Thyroid gland (tissue), 4 donors: ENCODE data around the gene SPTSSA.

Source experiments
- POLR2A ChIP-seq, 2 donors: fragments of 450-650 bp; IDR thresholded peaks; one replicate each; pipeline ENCODE4 v1.6.1; 2017; ENCODE audit warnings: antibody characterized with exemption in 2 of 2, mild to moderate bottlenecking in 2 of 2, moderate library complexity in 1 of 2
- TF ChIP-seq, protein P1 (sequence below), 6 experiments: fragments of 200-600 bp in 3 of 6; fragments of 450-650 bp in 3 of 6; sonication (generic) in 3 of 6; IDR thresholded peaks; one replicate each; pipeline ENCODE4 v1.5.1; 2016 to 2019; ENCODE audit warnings: antibody characterized with exemption in 6 of 6, mild to moderate bottlenecking in 2 of 6, inconsistent platforms in 1 of 6, moderate library complexity in 1 of 6

GRCh38 chr14:34387974-34388516 lies 74.0 kb downstream of the SPTSSA start:
- no peak for TF ChIP-seq POLR2A (IDR thresholded peaks at IDR 0.05)
- TF ChIP-seq, protein P1, sequence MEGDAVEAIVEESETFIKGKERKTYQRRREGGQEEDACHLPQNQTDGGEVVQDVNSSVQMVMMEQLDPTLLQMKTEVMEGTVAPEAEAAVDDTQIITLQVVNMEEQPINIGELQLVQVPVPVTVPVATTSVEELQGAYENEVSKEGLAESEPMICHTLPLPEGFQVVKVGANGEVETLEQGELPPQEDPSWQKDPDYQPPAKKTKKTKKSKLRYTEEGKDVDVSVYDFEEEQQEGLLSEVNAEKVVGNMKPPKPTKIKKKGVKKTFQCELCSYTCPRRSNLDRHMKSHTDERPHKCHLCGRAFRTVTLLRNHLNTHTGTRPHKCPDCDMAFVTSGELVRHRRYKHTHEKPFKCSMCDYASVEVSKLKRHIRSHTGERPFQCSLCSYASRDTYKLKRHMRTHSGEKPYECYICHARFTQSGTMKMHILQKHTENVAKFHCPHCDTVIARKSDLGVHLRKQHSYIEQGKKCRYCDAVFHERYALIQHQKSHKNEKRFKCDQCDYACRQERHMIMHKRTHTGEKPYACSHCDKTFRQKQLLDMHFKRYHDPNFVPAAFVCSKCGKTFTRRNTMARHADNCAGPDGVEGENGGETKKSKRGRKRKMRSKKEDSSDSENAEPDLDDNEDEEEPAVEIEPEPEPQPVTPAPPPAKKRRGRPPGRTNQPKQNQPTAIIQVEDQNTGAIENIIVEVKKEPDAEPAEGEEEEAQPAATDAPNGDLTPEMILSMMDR (IDR thresholded peaks at IDR 0.05) = no peak
